GM23338 (cell line): ENCODE data around the gene SPIRE1. TPM values are rescaled to one million over a fixed set of nuclear protein-coding genes. Genes with fewer than 3 reads are reported as not detected.

Experiments used
- ATAC-seq: fragments of 200-7000 bp; cut with Tn5 transposase; 3 replicates; pipeline ENCODE4 v1.9.1; 2020
- DNase-seq: peaks from one replicate; pipeline ENCODE4 v3.0.0-alpha.2; 2015; ENCODE audit warnings: low spot score
- H2AFZ ChIP-seq: fragments of 200-600 bp; sonication (generic); 2 replicates; pipeline ENCODE4 v1.8.0; 2016; ENCODE audit warnings: antibody characterized with exemption, mild to moderate bottlenecking, moderate library complexity
- H3F3A ChIP-seq: fragments of 200-600 bp; sonication (generic); replicated peaks from 2 replicates; pipeline ENCODE4 v1.8.0; 2017; ENCODE audit warnings: antibody characterized with exemption, mixed run types, low read depth
- H3K27ac ChIP-seq: fragments of 200-600 bp; sonication (generic); 2 replicates; pipeline ENCODE4 v1.6.1; 2016; ENCODE audit warnings: low read depth
- H3K27me3 ChIP-seq: fragments of 200-600 bp; sonication (generic); 2 replicates; pipeline ENCODE4 v1.8.0; 2016; ENCODE audit warnings: mild to moderate bottlenecking, mixed run types, moderate library complexity; ENCODE audit not compliant: insufficient read depth
- H3K36me3 ChIP-seq: fragments of 200-600 bp; sonication (generic); 2 replicates; pipeline ENCODE4 v1.8.0; 2016; ENCODE audit warnings: mild to moderate bottlenecking; ENCODE audit not compliant: insufficient read depth
- H3K4me1 ChIP-seq: fragments of 200-600 bp; sonication (generic); 2 replicates; pipeline ENCODE4 v1.8.0; 2016; ENCODE audit warnings: mild to moderate bottlenecking, moderate library complexity; ENCODE audit not compliant: insufficient read depth
- H3K4me2 ChIP-seq: fragments of 200-600 bp; sonication (generic); 2 replicates; pipeline ENCODE4 v1.7.1; 2017; ENCODE audit warnings: mixed run types
- H3K4me3 ChIP-seq: fragments of 200-600 bp; sonication (generic); 2 replicates; pipeline ENCODE4 v1.6.1; 2016; ENCODE audit warnings: mixed run types
- H3K79me2 ChIP-seq: fragments of 200-600 bp; sonication (generic); replicated peaks from 2 replicates; pipeline ENCODE4 v1.8.0; 2017; ENCODE audit warnings: mild to moderate bottlenecking; ENCODE audit not compliant: insufficient read depth
- H3K9me2 ChIP-seq: fragments of 200-600 bp; sonication (generic); 2 replicates; pipeline ENCODE4 v1.8.0; 2017; ENCODE audit not compliant: insufficient read depth
- H4K20me1 ChIP-seq: fragments of 200-600 bp; sonication (generic); replicated peaks from 2 replicates; pipeline ENCODE4 v1.8.0; 2017; ENCODE audit warnings: mild to moderate bottlenecking; ENCODE audit not compliant: insufficient read depth
- H3K27ac Mint-ChIP-seq: 2 replicates; pipeline ENCODE4 v1.8.0; 2020; ENCODE audit warnings: inconsistent platforms, mild to moderate bottlenecking, moderate library complexity, mixed read lengths
- H3K27me3 Mint-ChIP-seq: 3 replicates; pipeline ENCODE4 v1.8.0; 2022; ENCODE audit warnings: low read depth, mild to moderate bottlenecking, moderate library complexity, mixed read lengths, inconsistent platforms; ENCODE audit not compliant: insufficient read depth, poor library complexity
- H3K36me3 Mint-ChIP-seq: 3 replicates; pipeline ENCODE4 v1.8.0; 2021; ENCODE audit warnings: low read depth, mild to moderate bottlenecking, inconsistent platforms, moderate library complexity, mixed read lengths
- H3K4me1 Mint-ChIP-seq: 3 replicates; pipeline ENCODE4 v1.8.0; 2020; ENCODE audit warnings: mild to moderate bottlenecking, inconsistent platforms, mixed read lengths
- H3K4me3 Mint-ChIP-seq: 3 replicates; pipeline ENCODE4 v1.8.0; 2021; ENCODE audit warnings: moderate library complexity, mild to moderate bottlenecking, inconsistent platforms, mixed read lengths
- H3K9me3 Mint-ChIP-seq: 3 replicates; pipeline ENCODE4 v1.8.0; 2020; ENCODE audit warnings: moderate library complexity, mild to moderate bottlenecking, inconsistent platforms, mixed read lengths
- CREB1 ChIP-seq: fragments of 250-450 bp; sonication (Bioruptor Pico); IDR thresholded peaks from 2 replicates; pipeline ENCODE4 v1.5.0; 2020; ENCODE audit warnings: low read depth, mild to moderate bottlenecking, moderate library complexity
- CTCF ChIP-seq, 2 experiments: fragments of 200-600 bp in 1 of 2; sonication (generic) in 1 of 2; conservative IDR thresholded peaks; 2 replicates each; pipeline versions ENCODE4 v1.5.1 to v1.6.1; 2016 to 2017; ENCODE audit warnings: antibody characterized with exemption in 2 of 2, low read depth in 2 of 2, mild to moderate bottlenecking in 2 of 2, moderate library complexity in 1 of 2
- EZH2 ChIP-seq: fragments of 200-600 bp; sonication (generic); IDR thresholded peaks from one replicate; pipeline ENCODE4 v1.8.0; 2017; ENCODE audit warnings: antibody characterized with exemption, mild to moderate bottlenecking, low read depth; ENCODE audit not compliant: unreplicated experiment
- EZH2phosphoT487 ChIP-seq: fragments of 200-600 bp; sonication (generic); IDR thresholded peaks from one replicate; pipeline ENCODE4 v1.8.1; 2018; ENCODE audit warnings: antibody characterized with exemption; ENCODE audit not compliant: unreplicated experiment
- JUNB ChIP-seq: IDR thresholded peaks from one replicate; pipeline ENCODE4 v1.6.1; 2016; ENCODE audit warnings: antibody characterized with exemption; ENCODE audit not compliant: unreplicated experiment
- NANOG ChIP-seq: IDR thresholded peaks from 2 replicates; pipeline ENCODE4 v1.6.1; 2016; ENCODE audit warnings: antibody characterized with exemption, borderline replicate concordance
- POLR2AphosphoS5 ChIP-seq: IDR thresholded peaks from 2 replicates; pipeline ENCODE4 v1.6.1; 2016; ENCODE audit warnings: antibody characterized with exemption, low read depth
- REST ChIP-seq: IDR thresholded peaks from one replicate; pipeline ENCODE4 v1.6.1; 2018; ENCODE audit warnings: antibody characterized with exemption; ENCODE audit not compliant: unreplicated experiment
- STAT1 ChIP-seq: IDR thresholded peaks from one replicate; pipeline ENCODE4 v1.6.1; 2016; ENCODE audit warnings: antibody characterized with exemption; ENCODE audit not compliant: unreplicated experiment
- ZNF114 ChIP-seq: fragments of 250-450 bp; sonication (Bioruptor Pico); IDR thresholded peaks from 2 replicates; pipeline ENCODE4 v1.5.0; 2020; ENCODE audit warnings: mild to moderate bottlenecking, moderate library complexity
- ZNF331 ChIP-seq: fragments of 250-450 bp; sonication (Bioruptor Pico); IDR thresholded peaks from 2 replicates; pipeline ENCODE4 v1.5.0; 2020; ENCODE audit warnings: low read depth, mild to moderate bottlenecking, moderate library complexity
- polyA plus RNA-seq: library from polyadenylated mRNA; unstranded; fragments of >200 nt; fragmentation: Nextera tagmentation; extraction: Ambion mirVana; gene quantifications from 2 replicates; pipeline ENCODE4 v1.2.1, GENCODE V29; 2016
- total RNA-seq: library from RNA; depleted of rRNA; stranded (reverse); fragments of >200 nt; shearing (Covaris generic); gene quantifications from 2 replicates; pipeline ENCODE4 v1.2.3, GENCODE V29; 2014
- TF ChIP-seq, protein P1 (sequence below): IDR thresholded peaks from 2 replicates; pipeline ENCODE4 v1.6.1; 2016; ENCODE audit warnings: antibody characterized with exemption
- TF ChIP-seq, protein P2 (sequence below): fragments of 250-450 bp; sonication (Bioruptor Pico); IDR thresholded peaks from 2 replicates; pipeline ENCODE4 v1.5.0; 2020; ENCODE audit warnings: mild to moderate bottlenecking, moderate library complexity

Gene SPIRE1
- total and polyA plus RNA-seq, 2 experiments from 2014 or later = 2.9 to 15.5 TPM

GRCh38 chr18:12405066-12405465 lies 252.8 kb downstream of the SPIRE1 start:
- Histone ChIP-seq H3K27ac (no peak overlapping the region), H3K4me1 (peaks cover 14% of the 10 kb centered on the region), H3K4me3 (no peak overlapping the region), H3F3A (0 out of 2 replicates have a peak, but pooled peaks cover 10% of the 10 kb centered on the region), H3K9me2 (no peaks in the 10 kb centered on the region), H2AFZ (no peak overlapping the region), H4K20me1 (no peaks in the 10 kb centered on the region), H3K36me3 (no peaks in the 10 kb centered on the region), H3K27me3 (peaks cover 34% of the 10 kb centered on the region), H3K4me2 (no peak overlapping the region), H3K79me2 (peaks cover 15% of the 10 kb centered on the region)
- no peak for TF ChIP-seq CTCF (conservative IDR thresholded peaks at IDR 0.05; ENCODE audit: low read depth in 2 of 2)
- TF ChIP-seq NANOG = no peak
- no peak for TF ChIP-seq JUNB
- no peak for TF ChIP-seq REST
- no peak for TF ChIP-seq EZH2phosphoT487
- no peak for TF ChIP-seq STAT1
- TF ChIP-seq, protein P1, sequence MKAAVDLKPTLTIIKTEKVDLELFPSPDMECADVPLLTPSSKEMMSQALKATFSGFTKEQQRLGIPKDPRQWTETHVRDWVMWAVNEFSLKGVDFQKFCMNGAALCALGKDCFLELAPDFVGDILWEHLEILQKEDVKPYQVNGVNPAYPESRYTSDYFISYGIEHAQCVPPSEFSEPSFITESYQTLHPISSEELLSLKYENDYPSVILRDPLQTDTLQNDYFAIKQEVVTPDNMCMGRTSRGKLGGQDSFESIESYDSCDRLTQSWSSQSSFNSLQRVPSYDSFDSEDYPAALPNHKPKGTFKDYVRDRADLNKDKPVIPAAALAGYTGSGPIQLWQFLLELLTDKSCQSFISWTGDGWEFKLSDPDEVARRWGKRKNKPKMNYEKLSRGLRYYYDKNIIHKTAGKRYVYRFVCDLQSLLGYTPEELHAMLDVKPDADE = no peak
- TF ChIP-seq ZNF114 (CRISPR knock-in tag) = no peak
- no peak for TF ChIP-seq ZNF331 (CRISPR knock-in tag)
- no peak for TF ChIP-seq POLR2AphosphoS5
- TF ChIP-seq EZH2 = no peak
- TF ChIP-seq, protein P2, sequence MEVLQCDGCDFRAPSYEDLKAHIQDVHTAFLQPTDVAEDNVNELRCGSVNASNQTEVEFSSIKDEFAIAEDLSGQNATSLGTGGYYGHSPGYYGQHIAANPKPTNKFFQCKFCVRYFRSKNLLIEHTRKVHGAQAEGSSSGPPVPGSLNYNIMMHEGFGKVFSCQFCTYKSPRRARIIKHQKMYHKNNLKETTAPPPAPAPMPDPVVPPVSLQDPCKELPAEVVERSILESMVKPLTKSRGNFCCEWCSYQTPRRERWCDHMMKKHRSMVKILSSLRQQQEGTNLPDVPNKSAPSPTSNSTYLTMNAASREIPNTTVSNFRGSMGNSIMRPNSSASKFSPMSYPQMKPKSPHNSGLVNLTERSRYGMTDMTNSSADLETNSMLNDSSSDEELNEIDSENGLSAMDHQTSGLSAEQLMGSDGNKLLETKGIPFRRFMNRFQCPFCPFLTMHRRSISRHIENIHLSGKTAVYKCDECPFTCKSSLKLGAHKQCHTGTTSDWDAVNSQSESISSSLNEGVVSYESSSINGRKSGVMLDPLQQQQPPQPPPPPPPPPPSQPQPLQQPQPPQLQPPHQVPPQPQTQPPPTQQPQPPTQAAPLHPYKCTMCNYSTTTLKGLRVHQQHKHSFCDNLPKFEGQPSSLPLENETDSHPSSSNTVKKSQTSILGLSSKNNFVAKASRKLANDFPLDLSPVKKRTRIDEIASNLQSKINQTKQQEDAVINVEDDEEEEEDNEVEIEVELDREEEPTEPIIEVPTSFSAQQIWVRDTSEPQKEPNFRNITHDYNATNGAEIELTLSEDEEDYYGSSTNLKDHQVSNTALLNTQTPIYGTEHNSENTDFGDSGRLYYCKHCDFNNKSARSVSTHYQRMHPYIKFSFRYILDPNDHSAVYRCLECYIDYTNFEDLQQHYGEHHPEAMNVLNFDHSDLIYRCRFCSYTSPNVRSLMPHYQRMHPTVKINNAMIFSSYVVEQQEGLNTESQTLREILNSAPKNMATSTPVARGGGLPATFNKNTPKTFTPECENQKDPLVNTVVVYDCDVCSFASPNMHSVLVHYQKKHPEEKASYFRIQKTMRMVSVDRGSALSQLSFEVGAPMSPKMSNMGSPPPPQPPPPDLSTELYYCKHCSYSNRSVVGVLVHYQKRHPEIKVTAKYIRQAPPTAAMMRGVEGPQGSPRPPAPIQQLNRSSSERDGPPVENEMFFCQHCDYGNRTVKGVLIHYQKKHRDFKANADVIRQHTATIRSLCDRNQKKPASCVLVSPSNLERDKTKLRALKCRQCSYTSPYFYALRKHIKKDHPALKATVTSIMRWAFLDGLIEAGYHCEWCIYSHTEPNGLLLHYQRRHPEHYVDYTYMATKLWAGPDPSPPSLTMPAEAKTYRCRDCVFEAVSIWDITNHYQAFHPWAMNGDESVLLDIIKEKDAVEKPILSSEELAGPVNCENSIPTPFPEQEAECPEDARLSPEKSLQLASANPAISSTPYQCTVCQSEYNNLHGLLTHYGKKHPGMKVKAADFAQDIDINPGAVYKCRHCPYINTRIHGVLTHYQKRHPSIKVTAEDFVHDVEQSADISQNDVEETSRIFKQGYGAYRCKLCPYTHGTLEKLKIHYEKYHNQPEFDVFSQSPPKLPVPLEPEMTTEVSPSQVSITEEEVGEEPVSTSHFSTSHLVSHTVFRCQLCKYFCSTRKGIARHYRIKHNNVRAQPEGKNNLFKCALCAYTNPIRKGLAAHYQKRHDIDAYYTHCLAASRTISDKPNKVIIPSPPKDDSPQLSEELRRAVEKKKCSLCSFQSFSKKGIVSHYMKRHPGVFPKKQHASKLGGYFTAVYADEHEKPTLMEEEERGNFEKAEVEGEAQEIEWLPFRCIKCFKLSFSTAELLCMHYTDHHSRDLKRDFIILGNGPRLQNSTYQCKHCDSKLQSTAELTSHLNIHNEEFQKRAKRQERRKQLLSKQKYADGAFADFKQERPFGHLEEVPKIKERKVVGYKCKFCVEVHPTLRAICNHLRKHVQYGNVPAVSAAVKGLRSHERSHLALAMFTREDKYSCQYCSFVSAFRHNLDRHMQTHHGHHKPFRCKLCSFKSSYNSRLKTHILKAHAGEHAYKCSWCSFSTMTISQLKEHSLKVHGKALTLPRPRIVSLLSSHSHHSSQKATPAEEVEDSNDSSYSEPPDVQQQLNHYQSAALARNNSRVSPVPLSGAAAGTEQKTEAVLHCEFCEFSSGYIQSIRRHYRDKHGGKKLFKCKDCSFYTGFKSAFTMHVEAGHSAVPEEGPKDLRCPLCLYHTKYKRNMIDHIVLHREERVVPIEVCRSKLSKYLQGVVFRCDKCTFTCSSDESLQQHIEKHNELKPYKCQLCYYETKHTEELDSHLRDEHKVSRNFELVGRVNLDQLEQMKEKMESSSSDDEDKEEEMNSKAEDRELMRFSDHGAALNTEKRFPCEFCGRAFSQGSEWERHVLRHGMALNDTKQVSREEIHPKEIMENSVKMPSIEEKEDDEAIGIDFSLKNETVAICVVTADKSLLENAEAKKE (CRISPR knock-in tag) = no peak
- no peak for TF ChIP-seq CREB1
- Mint-ChIP-seq H3K9me3 (no peaks in the 10 kb centered on the region), H3K4me1 (peaks cover 18% of the 10 kb centered on the region), H3K36me3 (no peaks in the 10 kb centered on the region), H3K27ac (no peak overlapping the region), H3K27me3 (peaks cover 37% of the 10 kb centered on the region), H3K4me3 (no peak overlapping the region)
- ATAC-seq = no peak
- no peak for DNase-seq
